ENCODE measurements around the gene CRBN. TPM values are rescaled to one million over a fixed set of nuclear protein-coding genes. Genes with fewer than 3 reads are reported as not detected.

CRBN gene
- polyA plus RNA-seq, 1 donor from 2014 or later, result 131 TPM

DNA sequence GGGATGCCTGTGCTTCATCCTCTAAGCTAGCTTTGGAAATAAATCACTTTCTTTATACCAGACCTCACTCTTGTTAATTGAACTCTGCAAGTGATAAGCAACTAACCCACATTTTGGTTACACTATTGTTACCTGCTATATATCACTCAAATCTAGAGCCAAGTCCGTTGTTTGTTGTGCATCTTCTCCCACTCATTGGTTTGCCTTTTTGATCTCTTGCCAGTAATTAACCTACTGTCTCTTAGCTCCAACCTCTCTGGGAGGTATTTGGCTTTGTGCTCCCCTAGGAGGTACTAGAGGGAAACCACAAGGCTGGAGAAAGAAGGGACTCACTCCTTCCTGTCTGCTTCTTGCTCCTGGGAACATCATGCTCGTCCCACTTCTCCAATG is 12.8 kb upstream of the CRBN start:
- Histone ChIP-seq H3K36me3 (ENCODE audit: insufficient read depth, low read length) (no peaks in the 10 kb centered on the region), H3K9me2 (ENCODE audit: insufficient read depth, low read length) (no peaks in the 10 kb centered on the region), H3K27ac (ENCODE audit: low read length) (no peak overlapping the region), H3K9ac (ENCODE audit: low read length) (no peak overlapping the region), H3F3A (ENCODE audit: insufficient read depth, low read length, poor library complexity, severe bottlenecking) (no peaks in the 10 kb centered on the region), H2AFZ (ENCODE audit: low read depth, low read length) (no peak overlapping the region), H3K4me2 (ENCODE audit: low read length) (no peak overlapping the region), H3K9me3 (ENCODE audit: low read length) (no peaks in the 10 kb centered on the region), H3K27me3 (ENCODE audit: insufficient read depth, low read depth, low read length) (no peaks in the 10 kb centered on the region), H3K4me3 (ENCODE audit: low read length) (no peak overlapping the region), H4K20me1 (ENCODE audit: insufficient read depth) (no peaks in the 10 kb centered on the region), H3K79me2 (replicated peaks; ENCODE audit: insufficient read depth, low read length) (no peaks in the 10 kb centered on the region)
- TF ChIP-seq, protein P1, sequence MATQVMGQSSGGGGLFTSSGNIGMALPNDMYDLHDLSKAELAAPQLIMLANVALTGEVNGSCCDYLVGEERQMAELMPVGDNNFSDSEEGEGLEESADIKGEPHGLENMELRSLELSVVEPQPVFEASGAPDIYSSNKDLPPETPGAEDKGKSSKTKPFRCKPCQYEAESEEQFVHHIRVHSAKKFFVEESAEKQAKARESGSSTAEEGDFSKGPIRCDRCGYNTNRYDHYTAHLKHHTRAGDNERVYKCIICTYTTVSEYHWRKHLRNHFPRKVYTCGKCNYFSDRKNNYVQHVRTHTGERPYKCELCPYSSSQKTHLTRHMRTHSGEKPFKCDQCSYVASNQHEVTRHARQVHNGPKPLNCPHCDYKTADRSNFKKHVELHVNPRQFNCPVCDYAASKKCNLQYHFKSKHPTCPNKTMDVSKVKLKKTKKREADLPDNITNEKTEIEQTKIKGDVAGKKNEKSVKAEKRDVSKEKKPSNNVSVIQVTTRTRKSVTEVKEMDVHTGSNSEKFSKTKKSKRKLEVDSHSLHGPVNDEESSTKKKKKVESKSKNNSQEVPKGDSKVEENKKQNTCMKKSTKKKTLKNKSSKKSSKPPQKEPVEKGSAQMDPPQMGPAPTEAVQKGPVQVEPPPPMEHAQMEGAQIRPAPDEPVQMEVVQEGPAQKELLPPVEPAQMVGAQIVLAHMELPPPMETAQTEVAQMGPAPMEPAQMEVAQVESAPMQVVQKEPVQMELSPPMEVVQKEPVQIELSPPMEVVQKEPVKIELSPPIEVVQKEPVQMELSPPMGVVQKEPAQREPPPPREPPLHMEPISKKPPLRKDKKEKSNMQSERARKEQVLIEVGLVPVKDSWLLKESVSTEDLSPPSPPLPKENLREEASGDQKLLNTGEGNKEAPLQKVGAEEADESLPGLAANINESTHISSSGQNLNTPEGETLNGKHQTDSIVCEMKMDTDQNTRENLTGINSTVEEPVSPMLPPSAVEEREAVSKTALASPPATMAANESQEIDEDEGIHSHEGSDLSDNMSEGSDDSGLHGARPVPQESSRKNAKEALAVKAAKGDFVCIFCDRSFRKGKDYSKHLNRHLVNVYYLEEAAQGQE (IDR thresholded peaks at IDR 0.05; ENCODE audit: borderline replicate concordance), result no peak
- TF ChIP-seq SMC3 (conservative IDR thresholded peaks at IDR 0.05; ENCODE audit: poor library complexity), result no peak

DNA sequence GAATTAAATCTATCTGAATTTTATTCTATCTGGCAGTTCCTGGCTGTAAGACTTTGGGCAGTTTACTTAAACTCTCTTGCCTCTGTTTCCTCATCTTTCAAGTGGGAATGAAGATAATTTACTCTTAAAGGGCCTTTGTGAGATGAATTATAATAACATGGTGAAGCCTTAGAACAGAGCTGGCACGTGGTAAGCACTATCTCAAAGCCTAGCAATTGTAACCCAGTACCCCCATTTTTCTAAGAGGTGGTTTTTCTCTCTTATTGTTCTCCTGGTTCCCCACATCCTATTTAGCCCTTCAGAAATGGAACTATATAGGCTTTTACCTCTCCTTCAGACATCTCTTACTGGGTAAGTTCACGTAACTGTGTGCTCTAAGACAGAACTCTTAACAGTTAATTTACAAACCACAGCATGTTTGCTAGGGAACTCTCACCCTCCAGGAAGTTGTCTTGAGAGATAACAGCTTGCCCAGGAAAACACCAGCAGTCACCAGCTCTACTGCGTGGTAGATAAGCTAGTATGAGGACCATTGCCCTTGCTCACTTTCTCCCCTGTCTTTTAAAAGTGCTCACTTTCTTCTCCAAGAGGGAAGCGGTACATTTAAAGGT is 12.3 kb upstream of the CRBN start:
- no peaks in the 10 kb centered on the region for H3K79me2 ChIP-seq (replicated peaks; ENCODE audit: insufficient read depth, low read length)
- TF ChIP-seq, protein P1 (IDR thresholded peaks at IDR 0.05; ENCODE audit: borderline replicate concordance), result no peak
- TF ChIP-seq SMC3 (conservative IDR thresholded peaks at IDR 0.05; ENCODE audit: poor library complexity) (no peak), TAF1 (IDR thresholded peaks at IDR 0.05; ENCODE audit: low read depth) (no peak), RAD21 (conservative IDR thresholded peaks at IDR 0.05) (no peak), EZH2 (IDR thresholded peaks at IDR 0.05; ENCODE audit: borderline replicate concordance, insufficient read depth, low read length, poor library complexity, severe bottlenecking) (no peak), POLR2AphosphoS5 (IDR thresholded peaks at IDR 0.05) (no peak), MXI1 (conservative IDR thresholded peaks at IDR 0.05; ENCODE audit: poor library complexity, severe bottlenecking) (no peak), EP300 (conservative IDR thresholded peaks at IDR 0.05; ENCODE audit: poor library complexity, severe bottlenecking) (no peak)
- TF ChIP-seq, protein P2, sequence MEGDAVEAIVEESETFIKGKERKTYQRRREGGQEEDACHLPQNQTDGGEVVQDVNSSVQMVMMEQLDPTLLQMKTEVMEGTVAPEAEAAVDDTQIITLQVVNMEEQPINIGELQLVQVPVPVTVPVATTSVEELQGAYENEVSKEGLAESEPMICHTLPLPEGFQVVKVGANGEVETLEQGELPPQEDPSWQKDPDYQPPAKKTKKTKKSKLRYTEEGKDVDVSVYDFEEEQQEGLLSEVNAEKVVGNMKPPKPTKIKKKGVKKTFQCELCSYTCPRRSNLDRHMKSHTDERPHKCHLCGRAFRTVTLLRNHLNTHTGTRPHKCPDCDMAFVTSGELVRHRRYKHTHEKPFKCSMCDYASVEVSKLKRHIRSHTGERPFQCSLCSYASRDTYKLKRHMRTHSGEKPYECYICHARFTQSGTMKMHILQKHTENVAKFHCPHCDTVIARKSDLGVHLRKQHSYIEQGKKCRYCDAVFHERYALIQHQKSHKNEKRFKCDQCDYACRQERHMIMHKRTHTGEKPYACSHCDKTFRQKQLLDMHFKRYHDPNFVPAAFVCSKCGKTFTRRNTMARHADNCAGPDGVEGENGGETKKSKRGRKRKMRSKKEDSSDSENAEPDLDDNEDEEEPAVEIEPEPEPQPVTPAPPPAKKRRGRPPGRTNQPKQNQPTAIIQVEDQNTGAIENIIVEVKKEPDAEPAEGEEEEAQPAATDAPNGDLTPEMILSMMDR (IDR thresholded peaks at IDR 0.05; ENCODE audit: poor library complexity, severe bottlenecking), result no peak
- peaks cover under 1% of the 10 kb centered on the region for H3K9me3 ChIP-seq (ENCODE audit: low read length)

More for the DNA sequence above, 12.3 kb upstream of the CRBN start:
- Histone ChIP-seq H3K27me3 (ENCODE audit: insufficient read depth, low read depth, low read length) (no peaks in the 10 kb centered on the region), H4K20me1 (ENCODE audit: insufficient read depth) (no peaks in the 10 kb centered on the region), H3K9ac (ENCODE audit: low read length) (no peak overlapping the region), H2AFZ (ENCODE audit: low read depth, low read length) (no peak overlapping the region), H3K9me2 (ENCODE audit: insufficient read depth, low read length) (no peaks in the 10 kb centered on the region), H3F3A (ENCODE audit: insufficient read depth, low read length, poor library complexity, severe bottlenecking) (no peaks in the 10 kb centered on the region), H3K36me3 (ENCODE audit: insufficient read depth, low read length) (no peaks in the 10 kb centered on the region), H3K4me3 (ENCODE audit: low read length) (no peak overlapping the region), H3K4me2 (ENCODE audit: low read length) (no peak overlapping the region), H3K27ac (ENCODE audit: low read length) (no peak overlapping the region)

Measured in neural cell (in vitro differentiated cells).